ENCODE measurements around the gene WDR5. TPM values are rescaled to one million over a fixed set of nuclear protein-coding genes. Genes with fewer than 3 reads are reported as not detected.

Gene WDR5
- total RNA-seq, 1 donor from 2014 or later, result 28.7 TPM

DNA sequence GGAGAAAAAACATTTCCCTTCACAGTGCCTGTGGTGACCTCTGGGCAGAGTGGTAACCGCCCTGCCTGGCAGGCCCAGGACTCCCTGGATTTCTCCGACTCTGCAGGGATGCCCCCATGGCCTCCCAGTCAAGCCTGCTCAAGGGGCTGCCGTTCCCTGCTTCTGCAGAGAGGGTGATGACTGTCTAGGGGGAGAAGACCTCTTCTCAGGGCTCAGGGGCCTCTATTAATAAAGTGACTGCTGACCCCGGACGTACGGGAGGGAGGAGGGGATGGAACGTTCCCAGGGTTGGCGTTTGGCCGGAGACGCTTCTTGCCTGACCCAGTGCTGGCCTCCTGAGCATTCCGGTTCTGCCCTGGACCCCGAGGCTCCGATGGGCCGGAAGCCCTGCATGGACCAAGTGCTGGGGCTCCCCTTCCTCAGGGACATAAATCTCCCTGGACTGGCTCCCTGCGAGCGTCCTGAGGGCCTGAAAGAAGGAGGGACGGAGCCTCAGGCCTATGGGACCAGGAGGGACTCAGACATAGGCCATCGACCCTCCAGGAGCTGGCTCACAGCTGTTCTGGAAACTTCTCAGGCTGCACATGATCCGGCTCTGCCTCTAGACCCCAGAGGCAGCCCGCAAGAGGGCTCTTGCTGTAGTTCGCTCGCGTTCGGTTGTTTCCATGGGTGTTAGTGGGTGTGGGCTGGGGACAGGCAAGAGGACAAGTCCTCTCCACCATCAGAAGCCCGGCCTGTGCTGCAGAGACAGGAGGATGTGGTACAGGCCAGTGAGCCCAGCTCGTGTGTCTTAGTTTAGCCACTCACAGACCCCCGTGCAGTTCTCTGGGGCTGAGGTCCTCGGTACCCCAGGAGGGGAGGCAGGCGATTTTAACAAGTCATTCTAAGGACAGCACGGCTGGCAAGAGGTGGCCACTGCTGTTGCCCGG lies 36.6 kb downstream of the WDR5 start:
- DNase-seq (ENCODE audit: low spot score), result no peak

DNA sequence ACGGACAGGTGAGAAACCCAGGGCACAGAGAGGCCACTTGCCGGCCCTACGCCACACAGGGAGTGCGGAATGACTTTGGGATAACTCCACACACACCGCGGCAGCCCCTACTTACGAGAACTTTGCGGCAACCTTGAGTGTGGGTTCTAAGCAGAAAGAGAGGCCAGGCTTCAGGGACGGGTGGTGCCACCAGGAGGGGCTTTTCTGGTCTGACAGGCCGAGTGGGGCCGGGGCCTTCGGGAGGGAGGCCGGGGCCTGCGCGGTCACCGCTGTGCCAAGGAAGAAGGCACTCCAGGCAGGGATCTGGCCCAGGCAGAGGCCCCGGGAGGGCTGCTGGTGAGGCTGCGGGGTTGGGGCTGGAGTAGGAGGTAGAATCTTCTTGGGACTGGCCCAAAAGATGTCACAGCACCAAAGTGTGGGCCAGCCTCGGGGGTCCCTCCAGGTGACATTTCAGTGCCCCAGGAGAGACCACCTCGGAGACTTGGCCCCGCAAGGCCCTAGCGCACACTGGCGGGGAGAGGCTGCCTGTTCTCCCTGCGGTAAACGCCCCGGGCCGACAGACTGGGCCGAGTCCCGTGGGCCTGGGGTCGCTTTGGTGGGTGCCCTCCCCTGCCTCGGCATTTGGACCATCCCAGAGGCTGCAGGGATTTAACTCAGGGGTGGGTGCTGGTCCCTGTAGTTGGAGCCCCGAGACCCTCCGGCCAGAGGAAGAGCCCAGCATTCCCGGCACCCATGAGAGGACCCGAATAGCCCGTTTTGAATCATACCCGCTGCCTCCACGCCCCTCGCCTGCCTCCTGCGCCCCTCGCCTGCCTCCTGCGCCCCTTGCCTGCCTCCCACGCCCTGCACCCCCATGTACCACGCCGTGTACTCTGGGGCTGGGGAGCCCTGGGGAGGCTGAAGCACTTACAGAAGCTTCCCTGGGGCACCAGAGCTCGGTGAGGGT lies 37.5 kb downstream of the WDR5 start:
- no peak for DNase-seq (ENCODE audit: low spot score)

DNA sequence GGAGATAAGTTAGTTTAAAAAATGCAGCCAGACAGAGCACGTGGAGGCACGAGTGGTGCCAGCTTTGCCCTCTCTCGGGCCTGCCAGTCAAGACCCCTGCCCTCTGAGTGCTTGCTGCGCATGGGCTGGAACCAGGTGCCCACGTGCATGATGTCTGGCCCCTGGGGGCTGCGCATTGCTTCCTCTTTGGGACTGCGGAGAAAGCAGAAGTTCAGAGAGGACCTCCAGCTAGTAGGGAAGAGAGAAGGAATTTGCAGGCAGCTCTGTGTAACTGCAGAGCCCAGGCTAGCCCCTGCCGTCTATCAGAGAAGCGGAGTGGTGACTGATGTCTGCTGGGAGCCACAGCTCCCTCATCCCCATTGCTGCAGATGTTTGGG lies 38.2 kb downstream of the WDR5 start:
- no peak for DNase-seq (ENCODE audit: low spot score)

DNA sequence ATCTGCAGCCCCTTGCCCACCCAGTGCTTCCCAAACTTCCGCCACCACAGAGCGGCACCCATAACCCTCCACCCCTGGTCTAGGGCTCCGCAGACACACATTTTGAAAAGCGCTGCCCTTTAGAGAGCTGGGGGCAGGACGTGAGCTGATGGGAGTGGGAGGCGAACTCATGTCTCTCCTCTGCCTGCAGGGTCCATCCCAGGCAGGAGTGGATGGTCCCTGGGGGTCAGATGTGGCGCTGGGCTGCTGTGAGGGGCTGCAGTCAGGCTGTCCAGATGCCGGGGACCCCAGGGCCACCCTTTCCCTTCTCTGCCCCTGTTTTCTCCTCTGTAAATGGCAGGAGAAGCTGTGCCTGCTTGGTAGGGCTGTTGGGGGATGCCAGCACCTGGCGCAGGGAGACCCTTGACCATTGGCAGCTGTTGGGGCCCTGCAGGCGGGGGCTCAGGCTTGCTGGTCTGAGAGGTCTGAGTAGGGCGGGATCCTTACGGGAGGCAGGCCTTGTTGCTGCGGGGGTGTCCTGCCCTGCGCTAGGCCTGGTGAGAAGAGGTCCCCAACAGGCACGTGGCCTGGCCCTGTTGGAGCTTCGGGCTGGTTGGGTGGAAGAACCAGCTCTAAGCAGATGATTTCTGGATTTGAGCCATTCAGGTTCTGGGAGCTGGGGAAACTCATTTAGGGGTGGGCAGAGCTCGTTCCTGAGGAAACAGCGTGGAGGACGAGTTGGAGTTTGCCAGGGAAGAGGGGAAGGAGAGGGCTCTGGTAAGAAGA lies 38.8 kb downstream of the WDR5 start:
- DNase-seq (ENCODE audit: low spot score), result no peak

DNA sequence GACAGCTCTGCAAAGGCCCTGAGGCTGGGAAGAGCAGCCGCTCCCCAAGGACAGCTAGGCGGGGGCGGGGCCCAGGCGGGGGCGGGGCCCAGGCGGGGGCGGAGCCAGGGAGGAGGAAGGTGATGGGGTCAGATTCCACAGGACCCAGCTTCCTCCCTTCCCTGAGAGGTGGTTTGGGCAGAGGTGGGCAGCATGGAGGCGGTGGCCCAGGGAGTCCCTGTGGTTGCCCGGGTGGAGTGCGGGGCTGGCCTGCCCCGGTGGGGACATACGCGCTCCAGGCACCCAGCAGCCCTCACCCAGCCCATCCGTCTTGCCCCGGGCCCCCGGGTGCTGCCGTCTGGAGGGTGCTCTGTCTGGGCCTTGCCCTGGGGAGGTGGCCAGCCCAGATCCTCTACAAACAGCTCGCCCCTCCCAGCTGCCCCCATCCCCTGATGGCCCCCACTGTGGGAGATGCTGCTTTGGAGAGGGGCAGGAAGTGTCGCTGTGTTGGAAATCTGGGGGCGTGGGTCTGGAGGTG lies 39.5 kb downstream of the WDR5 start:
- no peak for DNase-seq (ENCODE audit: low spot score)

DNA sequence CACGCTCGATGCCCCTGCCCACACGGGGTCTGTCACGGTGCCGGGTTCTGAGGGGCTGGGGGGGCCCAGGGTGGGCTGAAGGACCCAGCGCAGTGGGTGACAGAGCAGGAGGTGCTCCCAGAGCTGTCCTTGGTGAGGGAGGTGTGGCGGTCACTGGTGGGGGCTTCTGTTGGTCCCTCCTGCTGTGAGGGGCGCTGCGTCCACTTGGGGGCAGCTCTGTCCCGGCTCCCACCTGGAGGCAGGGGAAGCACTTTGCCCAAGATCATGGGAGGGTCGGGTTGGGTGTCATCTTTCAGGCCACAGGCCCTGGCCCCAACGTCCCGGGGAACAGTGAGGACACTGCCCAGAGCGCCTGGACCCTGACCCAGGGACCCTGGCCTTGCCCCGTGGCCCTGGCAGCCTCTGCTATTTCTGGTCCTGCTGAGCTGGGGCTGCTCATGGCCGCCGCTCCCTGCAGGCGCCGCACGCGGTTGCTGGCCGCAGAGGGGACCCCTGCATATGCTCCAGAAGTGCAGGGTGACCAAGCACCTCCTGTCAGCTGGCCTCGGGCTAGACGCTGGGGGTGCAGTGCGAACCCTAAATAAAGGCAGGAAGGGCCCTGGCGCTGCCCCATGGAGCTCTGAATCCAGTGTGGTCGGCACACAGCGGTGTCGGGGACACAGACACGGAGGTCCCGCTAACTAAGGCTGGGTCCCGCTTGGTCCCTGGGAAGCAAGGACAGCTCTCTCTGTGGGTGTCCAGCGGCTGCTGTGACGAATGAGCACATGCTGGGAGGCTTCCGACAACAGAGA lies 40.1 kb downstream of the WDR5 start:
- DNase-seq (ENCODE audit: low spot score), result no peak

DNA sequence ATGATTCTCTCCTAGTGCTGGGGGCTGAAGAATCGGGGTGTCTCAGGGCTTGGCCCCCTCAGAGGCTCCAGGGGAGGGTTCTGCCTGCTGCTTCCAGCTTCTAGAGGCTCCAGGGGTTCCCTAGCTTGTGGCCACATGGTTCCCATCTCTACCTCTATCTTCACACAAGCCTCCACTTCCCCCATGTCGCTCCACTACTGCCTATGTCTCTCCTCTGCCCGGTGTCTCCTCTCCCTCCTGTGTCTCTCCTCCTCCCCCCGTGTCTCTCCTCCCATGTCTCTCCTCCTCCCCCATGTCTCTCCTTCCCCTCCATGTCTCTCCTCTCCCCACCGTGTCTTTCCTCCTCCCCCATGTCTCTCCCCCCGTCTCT lies 40.7 kb downstream of the WDR5 start:
- no peak for DNase-seq (ENCODE audit: low spot score)

DNA sequence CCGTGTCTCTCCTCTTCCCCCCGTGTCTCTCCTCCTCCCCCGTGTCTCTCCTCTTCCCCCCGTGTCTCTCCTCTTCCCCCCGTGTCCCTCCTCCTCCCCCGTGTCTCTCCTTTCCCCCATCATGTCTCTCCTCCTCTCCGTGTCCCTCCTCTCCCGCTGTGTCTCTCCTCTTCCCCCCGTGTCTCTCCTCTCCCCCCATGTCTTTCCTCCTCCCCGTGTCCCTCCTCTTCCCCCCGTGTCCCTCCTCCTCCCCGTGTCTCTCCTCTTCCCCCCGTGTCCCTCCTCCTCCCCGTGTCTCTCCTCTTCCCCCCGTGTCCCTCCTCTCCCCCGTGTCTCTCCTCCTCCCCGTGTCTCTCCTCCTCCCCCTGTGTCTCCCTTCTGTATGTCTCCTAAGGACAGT lies 41.3 kb downstream of the WDR5 start:
- DNase-seq (ENCODE audit: low spot score), result no peak

DNA sequence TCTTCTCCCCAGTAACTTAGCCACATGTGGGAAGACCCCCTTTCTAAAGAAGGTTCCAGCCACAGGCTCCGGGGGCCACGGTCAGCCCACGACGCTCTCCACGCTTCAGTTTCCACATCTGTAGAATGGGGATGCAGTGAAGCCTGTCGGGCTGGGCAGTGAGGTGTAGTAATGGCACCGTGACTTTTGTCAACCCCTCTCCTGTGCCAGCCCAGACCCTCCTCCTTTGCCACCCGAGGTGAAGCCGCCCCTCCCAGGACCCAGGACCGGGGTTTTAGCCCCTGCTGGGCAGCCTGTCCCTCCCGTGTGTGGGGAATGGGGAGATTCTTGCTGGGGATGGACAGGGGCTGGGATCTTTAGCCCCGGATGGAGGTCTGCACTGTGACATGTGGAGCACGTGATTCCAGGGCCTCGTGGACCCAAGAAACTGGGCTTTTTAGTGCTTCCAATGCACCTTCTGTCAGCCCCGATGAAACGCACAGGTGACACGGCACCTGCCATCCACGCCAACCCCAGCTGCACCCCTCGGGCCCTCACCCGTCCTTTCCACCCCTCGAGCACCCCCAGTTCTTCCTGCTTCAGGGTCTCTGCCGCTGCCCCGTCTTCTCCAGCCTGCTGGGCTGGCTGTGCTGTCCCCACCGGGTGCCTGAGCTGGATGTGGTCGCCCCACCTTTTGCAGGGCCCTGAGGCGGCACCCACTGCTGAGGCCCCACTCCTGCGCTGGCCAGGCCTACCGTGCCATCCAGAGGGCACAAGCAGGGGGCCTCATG lies 41.9 kb downstream of the WDR5 start:
- DNase-seq (ENCODE audit: low spot score), result no peak

DNA sequence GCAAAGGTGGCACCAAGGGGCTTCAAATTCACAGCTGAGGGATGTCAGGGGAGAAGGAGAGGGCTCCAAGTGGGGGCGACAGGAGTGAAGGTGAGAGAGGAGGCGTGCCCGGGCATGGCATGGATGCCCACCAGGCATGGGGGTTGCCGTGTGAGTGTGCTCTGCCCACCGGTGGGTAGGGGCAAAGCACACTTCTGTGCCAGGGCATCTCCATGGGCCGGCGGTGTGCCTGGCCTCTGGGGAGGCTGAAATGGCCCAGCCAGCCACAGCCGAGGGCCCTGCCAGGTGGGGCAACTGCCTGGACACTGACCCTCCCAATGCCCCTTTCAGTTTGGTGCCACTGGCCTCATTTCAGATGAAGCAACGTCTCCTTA lies 42.5 kb downstream of the WDR5 start:
- no peak for DNase-seq (ENCODE audit: low spot score)

DNA sequence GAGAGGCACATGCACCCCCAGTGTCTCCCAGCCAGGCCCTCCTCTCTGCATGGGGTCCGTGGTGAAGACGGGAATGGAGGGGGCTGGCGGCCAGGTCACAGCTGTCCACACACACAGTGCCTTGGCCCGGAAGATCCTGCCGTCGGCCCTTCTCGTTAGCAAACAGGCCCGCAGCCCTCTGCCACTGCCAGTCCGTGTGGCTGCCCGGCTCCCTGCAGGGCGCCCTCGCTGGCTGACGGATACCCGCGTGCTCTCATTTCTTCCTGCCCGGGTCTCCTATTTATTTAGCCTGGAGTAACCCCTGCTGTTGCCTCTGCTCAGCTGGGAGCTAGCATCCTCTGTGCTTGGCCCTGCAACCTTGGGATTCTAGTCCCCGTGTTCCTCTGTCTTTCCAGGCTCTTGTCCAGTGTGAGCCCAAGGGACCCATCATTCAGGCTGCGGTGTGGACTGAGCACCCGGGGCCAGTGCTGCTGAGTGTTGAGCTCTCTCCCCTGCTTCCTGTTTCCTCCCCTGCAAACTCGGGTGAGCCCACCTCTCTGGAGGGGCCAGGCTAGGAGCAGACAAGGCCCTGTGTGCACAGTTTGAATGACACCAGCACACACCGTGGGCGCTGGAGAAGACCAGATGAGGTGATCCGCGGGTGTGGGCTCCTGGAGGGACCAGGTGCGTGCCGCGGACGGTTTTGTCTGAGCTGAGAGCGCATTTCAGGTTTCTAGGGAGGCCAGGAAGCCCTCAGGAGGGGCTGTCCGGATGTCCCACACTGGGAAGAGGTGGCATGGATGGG lies 43.1 kb downstream of the WDR5 start:
- no peak for DNase-seq (ENCODE audit: low spot score)

DNA sequence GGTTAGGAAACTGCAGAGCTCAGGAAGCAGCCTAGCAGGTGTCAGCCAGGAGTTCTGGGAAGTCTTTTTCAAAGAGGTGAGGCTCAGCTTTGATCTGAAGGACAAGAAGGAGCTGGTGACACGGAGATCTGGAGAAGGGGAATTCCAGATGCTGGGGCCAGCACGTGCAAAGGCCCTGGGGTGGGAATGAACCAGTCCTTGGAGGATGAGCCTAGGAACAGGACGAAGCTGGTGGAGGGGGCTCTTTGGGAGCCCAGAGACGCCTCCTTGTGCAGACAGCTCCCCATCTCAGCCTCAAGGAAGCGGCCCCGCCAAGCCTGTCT lies 43.7 kb downstream of the WDR5 start:
- no peak for DNase-seq (ENCODE audit: low spot score)

DNA sequence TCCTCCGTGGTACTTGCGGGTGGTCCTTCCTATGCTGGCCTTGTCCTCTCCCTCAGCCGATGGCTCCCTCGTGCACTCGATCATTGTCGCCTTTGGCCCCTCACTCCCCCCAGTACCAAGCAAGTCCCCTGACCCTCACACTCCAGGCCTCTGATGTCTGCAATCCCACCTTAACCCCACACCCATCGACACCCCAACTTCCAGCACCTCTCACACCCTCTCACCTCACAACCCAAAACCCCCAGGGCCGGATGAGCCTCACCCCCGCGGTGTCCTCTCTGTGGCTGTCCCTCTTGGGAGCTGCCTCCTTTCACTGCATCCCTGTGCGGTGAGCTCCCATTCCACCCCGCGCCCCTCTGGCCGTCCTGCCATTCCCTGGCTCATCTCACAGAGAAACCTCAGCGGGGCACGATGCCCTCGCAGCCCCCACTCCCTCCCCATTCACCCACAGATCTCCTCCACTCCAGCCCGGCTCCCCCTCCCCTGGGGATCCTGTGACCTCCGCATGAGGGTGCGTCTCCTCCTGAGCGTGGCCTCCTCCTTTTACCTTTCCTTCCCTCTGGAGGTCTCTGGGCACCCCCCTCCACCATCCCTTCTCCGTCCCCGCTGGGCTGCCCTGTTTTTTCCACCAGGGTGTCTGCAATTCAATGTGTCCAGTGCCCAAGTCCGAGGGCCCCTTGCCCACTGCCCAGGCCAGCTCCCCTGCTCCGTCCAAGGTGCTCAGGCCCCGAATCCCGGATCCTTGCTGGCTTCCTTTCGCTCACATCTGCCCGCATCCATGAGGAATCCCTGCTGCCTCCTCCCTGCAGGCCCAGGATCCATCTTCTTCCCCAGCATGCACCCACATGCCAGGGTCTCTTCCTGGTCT lies 44.3 kb downstream of the WDR5 start:
- no peak for DNase-seq (ENCODE audit: low spot score)

DNA sequence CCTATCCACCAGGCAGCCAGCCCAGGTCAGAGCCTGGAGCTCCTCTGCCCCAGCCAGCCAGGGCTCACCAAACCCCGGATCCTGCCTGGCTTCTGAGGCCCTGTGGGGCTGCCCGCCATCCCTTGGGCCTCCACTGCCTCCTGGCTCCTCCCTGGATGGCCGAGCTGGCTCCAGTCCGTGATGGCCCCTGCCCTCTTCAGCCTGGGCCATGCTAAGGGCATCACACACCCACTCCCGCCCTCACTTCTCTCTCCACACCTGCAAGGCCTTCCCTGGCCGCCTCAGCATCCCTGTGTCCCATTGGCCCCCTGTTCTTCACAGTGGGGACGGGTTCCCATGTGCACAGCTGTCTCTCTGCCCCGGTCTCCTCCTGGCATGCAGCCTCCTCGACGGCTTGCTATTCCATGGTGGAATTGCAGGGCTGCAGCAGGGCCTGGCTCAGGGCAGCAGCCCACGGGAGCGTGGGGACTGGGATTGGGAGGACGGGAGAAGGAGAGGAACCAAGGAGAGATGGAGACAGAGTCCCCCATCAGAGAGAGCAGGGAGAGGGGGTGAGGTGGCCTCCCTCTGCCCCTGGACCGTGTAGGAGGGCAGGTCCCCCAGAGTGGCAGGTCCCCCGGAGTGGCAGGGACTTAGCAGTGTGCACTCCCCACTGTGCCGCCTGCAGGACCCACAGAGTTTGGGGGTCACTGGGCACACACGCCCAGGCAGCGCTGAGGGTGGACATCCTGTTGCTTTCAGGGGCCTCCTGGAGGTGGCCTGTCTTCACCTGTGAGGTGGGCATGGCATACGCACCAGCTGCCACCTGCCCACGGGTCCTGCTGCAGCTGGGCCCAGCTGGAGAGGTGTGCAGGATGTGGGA lies 45.1 kb downstream of the WDR5 start:
- DNase-seq (ENCODE audit: low spot score), result no peak

DNA sequence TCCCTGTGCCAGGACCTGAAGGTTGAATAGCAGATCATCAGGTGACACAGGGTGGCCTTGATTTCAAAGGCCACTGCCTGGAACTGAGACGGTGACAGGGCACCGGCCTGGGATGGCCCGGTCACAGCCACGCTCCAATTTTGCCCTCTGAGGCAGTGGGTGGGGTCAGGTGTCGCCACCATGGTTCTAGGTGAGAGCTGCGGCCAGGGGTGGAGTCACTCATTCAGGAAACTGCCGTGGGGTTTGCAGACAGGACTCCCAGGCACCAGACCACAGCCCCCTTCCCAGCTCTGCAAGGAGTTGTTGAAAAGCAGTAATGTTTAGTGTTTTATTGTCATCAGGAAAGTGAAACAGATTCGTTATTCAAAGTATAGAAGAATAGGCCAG lies 45.8 kb downstream of the WDR5 start:
- no peak for DNase-seq (ENCODE audit: low spot score)

DNA sequence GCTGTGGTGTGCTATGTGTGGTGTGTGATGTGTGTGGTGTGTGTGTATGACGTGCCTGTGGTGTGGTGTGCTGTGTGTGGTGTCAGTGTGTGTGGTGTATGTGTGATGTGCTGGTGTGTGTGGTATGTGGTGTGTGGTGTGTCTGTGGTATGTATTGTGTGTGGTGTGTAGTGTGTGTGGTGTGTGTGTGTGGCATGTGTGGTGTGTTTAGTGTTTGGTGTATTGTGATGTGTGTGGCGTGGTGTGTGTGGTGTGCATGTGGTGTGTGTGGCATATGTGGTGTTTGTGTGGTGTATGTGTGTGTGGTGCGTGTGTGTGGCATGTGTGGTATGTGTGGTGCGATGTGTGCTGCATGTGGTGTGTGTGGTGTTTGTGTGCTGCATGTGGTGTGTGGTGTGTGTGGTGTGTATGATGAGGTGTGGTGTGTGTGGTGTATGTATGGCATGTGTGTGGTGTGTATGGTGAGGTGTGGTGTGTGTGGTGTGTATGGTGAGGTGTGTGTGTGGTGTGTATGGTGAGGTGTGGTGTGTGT lies 46.7 kb downstream of the WDR5 start:
- DNase-seq (ENCODE audit: low spot score), result no peak

DNA sequence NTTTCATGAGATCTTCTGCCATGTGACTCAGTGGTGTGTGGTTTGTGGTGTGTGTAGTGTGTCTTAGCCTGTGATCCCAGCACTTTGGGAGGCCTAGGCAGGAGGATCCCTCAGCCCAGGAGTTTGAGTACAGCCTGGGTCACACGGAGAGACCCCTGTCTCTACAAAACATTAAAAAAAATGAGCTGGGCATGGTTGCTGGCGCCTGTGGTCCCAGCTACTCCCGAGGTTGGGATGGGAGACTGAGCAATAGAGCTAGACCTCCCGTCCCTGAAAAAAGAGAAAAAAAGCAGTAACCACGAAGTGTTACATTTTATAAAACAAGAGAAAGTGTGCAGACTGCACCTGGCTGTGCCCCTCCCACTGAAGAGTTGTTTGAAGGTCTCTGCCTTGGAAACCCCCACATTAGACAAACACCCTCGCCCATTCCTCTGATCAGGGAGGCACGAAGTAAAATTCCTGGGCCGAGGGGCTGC lies 49.7 kb downstream of the WDR5 start:
- no peak for DNase-seq (ENCODE audit: low spot score)

All from mesenteric fat pad (tissue), 1 donor.